Stimulated activated CD8-positive, alpha-beta memory T cell treated with anti-CD3 and anti-CD28 coated beads, Interleukin-7, amount 100 ng/mL, for 48 hours (primary cell): ENCODE data around the gene ZNF516.
"Not testable (repeated sequence)": the region's sequence is repeated elsewhere in the genome, so short reads cannot be mapped to it uniquely, and the experiment has no call there.

Experiments
- DNase-seq, 2 donors: peaks; one replicate each; pipeline ENCODE4 v3.0.0-alpha.2; 2020; ENCODE audit warnings: low read depth in 1 of 2; ENCODE audit errors: extremely low read depth in 1 of 2

ZNF516 gene

DNA sequence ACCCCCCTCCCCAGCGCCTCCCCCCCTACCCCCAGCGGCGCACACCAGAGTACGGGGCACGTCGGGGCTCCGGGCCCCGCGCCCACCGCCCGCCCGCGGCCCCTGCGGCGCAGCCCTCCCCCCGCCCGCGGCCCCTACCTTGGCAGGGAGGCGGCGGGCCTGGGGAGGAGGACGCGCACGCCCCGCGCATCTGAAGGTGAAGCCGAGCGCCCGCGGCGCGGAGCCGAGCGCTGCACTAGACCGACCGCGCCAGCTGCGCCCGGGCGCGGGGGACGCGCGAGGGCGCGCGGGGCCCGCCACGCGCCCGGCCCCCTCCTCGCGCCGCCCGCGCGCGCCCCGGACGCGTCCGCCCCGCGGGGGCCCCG, at the start of gene ZNF516:
TSS of gene ZNF516 (minus strand) at position 237 of the 365 bp plus-strand sequence. CDS start 52,188 bp downstream, outside the sequence.
- no peak for DNase-seq

GRCh38 chr18:76538846-76539245, 43.8 kb upstream of the ZNF516 start:
- DNase-seq: no peak

DNA sequence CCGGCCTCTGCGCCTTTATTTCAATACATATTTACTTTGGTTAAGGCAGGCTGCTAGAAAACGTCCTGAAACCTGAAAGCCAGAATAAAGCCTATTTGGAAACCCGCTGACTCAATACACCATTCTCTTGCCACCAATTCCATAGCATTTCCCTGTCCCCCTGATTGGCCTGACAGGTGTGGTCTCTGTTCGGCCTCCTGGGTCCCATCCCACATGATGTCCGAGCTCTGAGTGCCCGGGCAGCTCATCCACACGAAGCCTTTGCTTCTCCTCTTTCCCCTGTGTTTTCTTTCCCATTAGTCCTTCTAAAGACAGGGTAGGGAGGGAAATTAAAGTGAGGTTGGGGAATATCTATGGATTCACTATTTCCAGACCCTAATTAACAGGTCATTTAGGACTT, 42.6 kb upstream of the ZNF516 start:
- DNase-seq: no peak

DNA sequence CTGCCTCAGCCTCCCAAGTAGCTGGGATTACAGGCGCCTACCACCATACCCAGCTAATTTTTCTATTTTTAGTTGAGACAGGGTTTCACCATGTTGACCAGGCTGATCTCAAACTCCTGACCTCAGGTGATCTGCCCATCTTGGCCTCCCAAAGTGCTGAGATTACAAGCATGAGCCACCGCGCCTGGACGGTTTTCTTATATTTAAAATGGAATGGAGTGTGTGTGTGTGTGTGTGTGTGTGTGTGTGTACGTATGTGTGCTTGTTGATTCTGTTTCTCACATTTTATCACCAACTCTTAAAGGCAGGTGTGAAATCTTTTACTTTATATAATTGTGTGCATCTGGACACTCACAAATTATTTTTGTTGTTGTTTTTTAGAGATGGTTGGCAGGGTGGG, 41.6 kb upstream of the ZNF516 start:
- not testable (repeated sequence) for DNase-seq

- no peak for DNase-seq
These were observed 37.8 kb upstream of the ZNF516 start for GRCh38 chr18:76532875-76533274.

GRCh38 chr18:76530846-76531245, 35.8 kb upstream of the ZNF516 start:
- DNase-seq: no peak

DNA sequence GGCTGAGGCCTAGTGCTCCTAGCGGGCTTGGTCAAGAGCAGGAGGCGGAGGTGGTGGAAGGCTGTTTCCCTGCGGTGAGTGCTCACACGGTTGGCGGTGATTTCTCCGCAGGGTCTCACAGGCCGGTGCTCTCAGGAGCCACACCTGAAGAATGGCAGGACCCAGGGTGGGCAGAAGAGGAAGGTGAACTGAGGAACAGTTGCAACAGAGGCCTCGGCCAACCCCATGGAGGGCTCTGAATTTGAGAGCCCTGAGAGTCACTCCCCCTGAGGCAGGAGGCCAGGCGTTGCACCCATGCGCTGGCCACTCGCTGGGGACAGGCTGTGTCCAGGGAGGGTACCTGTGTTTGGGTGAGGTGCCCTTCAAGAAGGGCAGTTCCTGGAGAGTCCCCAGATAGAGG, 35.3 kb upstream of the ZNF516 start:
- no peak for DNase-seq

GRCh38 chr18:76529433-76529811, 34.4 kb upstream of the ZNF516 start:
- no peak for DNase-seq

DNA sequence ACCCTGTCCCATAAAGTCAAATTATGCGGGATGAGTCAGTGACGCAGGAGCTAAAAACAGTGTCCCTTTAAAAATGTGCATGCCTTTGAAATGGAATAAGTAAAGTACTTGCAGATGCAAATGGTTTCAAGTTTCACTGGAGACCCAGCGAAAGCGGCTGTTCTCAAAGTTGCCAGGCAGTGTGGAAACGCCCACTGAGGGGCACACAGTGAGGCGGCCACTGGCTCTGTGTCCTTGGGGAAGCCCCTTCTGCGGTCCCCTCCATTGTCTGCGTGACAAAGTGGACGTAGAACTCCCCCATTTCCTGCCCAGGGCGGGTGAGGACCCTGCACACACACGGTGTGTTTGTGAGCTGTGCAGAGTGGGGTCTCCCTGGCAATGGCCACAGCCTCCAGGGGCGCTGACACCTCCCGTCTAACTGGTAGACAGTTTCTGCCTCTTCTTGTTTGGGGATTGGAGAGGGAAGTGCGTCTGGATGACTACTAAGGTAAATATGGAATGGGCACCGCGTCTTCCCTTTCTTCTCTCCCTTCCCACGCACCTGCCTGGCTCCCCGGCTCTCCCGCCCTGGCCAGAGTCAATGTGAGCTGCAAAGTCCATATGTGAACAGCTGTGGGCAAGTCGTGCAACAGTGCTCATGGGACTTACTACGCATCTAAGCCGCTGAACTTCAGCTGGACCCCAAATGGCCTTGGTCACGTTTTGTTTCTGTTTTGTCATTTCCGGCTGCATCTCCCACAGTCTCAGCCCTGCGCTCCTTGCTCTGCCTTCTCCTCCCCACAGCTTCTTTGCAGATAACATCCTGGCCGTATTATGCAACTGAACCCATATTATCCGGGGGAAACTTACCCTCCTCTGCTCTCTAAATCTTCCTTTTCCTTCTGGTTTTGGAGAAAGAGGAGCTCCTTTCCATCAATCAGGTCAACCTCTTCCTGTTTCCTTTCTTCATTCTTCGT, 33.7 kb upstream of the ZNF516 start:
- no peak for DNase-seq

DNA sequence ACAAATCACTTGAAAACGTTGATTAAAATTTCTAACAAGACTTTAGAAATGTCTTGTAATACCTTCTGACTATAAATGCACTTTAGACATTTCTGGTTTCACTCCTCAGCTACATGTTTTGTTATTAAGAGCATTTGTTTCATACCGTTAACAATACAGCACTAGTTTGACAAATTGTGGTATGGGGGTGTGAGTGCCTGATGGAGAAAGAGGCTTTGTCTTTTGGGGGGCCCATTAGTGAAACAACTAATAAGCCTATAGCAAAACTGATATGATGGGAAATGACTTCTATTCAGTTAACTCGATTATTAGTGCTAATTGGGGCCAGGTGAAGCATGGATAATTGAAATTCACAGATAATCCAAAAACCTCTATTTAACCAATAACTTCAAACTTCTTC, 30.9 kb upstream of the ZNF516 start:
- no peak for DNase-seq

DNA sequence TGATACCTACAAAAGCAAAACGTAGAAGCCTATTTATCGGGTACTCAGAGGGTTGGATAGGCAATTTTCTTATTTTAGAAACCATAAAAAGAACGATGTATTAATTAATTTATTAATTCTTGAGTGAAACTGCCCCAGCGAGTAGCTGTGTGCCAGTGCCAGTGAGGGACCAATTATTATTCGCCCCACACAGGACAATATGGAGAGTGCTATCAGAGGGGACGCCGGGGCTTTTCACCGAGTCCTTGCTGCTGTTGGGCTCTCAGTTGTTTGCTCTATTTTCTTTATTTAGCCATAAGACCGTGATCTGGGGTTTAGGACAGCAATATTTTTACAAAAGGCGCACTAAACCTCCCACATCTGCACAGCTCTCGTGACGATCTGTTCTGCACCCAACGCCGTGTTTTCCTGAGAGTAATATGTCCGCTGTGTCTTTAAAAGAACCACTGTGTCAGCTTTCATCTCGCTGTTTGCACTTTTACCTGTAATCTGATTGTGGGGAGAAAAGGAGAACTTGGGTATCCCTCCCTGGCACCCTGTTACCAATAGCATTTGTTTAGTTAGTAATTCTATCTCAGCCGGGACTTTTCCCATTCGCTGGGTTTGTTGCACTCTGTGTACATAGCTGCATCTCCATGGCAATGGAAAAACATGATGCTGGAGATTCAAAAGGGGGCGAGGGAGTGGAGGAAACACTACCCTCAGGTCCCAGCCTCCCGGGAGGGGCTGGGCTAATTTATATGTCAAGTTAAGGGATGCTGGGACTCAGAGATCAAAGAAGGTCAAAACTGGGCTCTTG, 30.1 kb upstream of the ZNF516 start:
- no peak for DNase-seq

DNA sequence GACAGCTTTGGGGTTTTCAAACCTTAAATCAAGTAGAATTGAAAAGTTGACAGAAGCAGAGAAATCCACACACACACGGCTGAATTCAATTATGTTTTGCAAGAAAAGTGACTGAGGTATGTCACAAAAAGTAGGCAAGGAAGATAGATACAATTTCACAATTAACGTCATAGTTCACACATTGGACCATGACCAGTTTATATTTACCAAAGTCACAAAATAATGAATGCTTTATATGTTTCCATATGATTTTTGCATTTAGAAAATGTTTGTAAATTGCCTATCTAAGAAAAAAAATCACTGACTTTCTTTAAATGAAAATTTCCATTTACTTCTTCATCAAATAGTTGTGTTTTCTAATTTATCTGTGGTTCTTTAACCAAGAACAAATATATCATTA, 29.4 kb upstream of the ZNF516 start:
- DNase-seq: no peak

- no peak for DNase-seq
These were observed 27.5 kb upstream of the ZNF516 start for GRCh38 chr18:76522551-76522950.

DNA sequence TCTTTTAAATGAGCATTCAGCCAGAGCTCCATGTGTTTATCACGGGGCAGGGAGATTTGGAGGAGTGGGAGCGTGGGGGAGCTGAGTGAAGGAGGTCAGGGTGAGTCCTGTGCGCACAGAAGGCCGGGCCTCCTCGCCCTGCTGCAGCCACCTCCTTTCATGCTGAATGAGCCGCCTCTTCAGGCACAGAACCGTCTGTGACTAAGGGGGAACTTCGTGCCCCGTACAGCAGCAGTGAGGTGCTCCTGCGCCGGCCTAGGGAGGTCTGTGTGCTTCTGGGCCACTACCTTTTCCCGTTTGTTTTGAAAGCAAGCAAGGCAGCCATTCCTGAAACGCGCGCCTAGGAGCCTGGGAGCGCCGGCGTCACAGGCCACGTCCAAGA, 27.1 kb upstream of the ZNF516 start:
- no peak for DNase-seq

- DNase-seq: no peak
These were observed 26.5 kb upstream of the ZNF516 start for GRCh38 chr18:76521417-76522121.

- no peak for DNase-seq
These were observed 24.0 kb upstream of the ZNF516 start for GRCh38 chr18:76518860-76519538.

- DNase-seq: no peak
These were observed 23.2 kb upstream of the ZNF516 start for GRCh38 chr18:76518123-76518859.

GRCh38 chr18:76515576-76515975, 20.5 kb upstream of the ZNF516 start:
- no peak for DNase-seq

- DNase-seq: no peak
These were observed 19.5 kb upstream of the ZNF516 start for GRCh38 chr18:76514573-76514972.

DNA sequence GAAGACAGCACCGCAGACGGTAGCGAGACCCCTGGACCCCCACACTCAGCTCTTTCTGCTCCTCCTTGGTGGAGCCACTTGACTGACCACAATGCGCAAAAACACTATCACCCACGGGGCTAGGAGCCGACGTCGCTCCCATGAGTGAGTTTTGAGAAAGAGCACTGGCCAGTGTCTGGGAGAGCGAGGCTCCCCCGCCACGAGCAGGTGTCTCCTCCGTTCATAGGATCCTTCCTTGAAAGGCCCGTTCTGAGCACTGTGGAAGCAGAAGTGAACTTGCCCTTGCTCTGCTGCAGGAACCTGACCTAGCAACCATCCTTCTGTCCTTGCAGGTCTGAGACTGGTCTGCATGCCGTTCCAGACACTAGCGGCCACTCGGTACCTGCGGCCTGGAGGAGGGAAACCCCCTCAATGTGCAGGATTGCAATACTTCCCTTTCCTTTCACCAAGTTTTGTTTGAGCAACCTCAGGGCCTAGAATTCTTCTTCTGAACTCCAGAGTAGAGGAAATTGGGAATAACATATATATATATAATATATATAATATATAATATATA, 12.9 kb upstream of the ZNF516 start:
- no peak for DNase-seq
